Peyer's patch (tissue), 4 donors: ENCODE measurements around the gene BICC1. TPM values are rescaled to one million over a fixed set of nuclear protein-coding genes. Genes with fewer than 3 reads are reported as not detected.

Experiments
- DNase-seq, 3 donors: peaks; one replicate each; pipeline ENCODE4 v3.0.0-alpha.2; 2017 to 2019
- H3K27ac ChIP-seq, 4 donors: fragments of 200-600 bp; sonication (generic); one replicate each; pipeline ENCODE4 v1.5.1; 2016 to 2019
- H3K27me3 ChIP-seq, 2 donors: fragments of 200-600 bp; sonication (generic); one replicate each; pipeline ENCODE4 v1.5.1; 2019
- H3K36me3 ChIP-seq, 3 donors: fragments of 200-600 bp; sonication (generic); one replicate each; pipeline ENCODE4 v1.5.1; 2016 to 2019
- H3K4me1 ChIP-seq, 4 donors: fragments of 200-600 bp; sonication (generic); one replicate each; pipeline ENCODE4 v1.5.1; 2016 to 2019
- H3K4me3 ChIP-seq, 4 donors: fragments of 200-600 bp; sonication (generic); 1 replicate in 3 of 4; 2 replicates in 1 of 4; pipeline ENCODE4 v1.5.1; 2016 to 2019; ENCODE audit warnings: mild to moderate bottlenecking in 1 of 4
- H3K9me3 ChIP-seq, 4 donors: fragments of 200-600 bp; sonication (generic); one replicate each; pipeline ENCODE4 v1.5.1; 2016 to 2019; ENCODE audit warnings: mild to moderate bottlenecking in 1 of 4
- CTCF ChIP-seq, 6 experiments: fragments of 450-650 bp in 4 of 6; fragments of 200-600 bp in 2 of 6; sonication (generic) in 1 of 6; IDR thresholded peaks; one replicate each; pipeline ENCODE4 v1.5.1; 2017 to 2019; ENCODE audit warnings: antibody characterized with exemption in 6 of 6, mild to moderate bottlenecking in 3 of 6, moderate library complexity in 1 of 6
- POLR2A ChIP-seq, 2 donors: fragments of 450-650 bp; IDR thresholded peaks; one replicate each; pipeline ENCODE4 v1.5.1; 2017; ENCODE audit warnings: antibody characterized with exemption in 2 of 2, mild to moderate bottlenecking in 2 of 2, moderate library complexity in 2 of 2
- total RNA-seq, 4 donors: library from RNA; depleted of rRNA; stranded (reverse); fragments of >200 nt; gene quantifications; one replicate each; pipeline ENCODE4 v1.1.0, GENCODE V29; 2016

The BICC1 gene
- total RNA-seq, 4 donors from 2014 or later, result 1.1 to 19.0 (median 2.6) TPM

- Histone ChIP-seq H3K9me3 (no peaks in the 10 kb centered on the region), H3K4me3 (no peak overlapping the region), H3K4me1 (no peaks in the 10 kb centered on the region), H3K27ac (no peak overlapping the region), H3K36me3 (no peaks in the 10 kb centered on the region), H3K27me3 (no peaks in the 10 kb centered on the region)
- no peak for DNase-seq
- TF ChIP-seq CTCF (IDR thresholded peaks at IDR 0.05) (no peak), POLR2A (IDR thresholded peaks at IDR 0.05) (no peak)
These were observed 22.6 kb downstream of the BICC1 start for GRCh38 chr10:58535311-58535710.

- TF ChIP-seq POLR2A (IDR thresholded peaks at IDR 0.05) (no peak), CTCF (IDR thresholded peaks at IDR 0.05) (no peak)
- Histone ChIP-seq H3K9me3 (no peaks in the 10 kb centered on the region), H3K27ac (no peak overlapping the region), H3K4me3 (no peak overlapping the region), H3K36me3 (no peaks in the 10 kb centered on the region), H3K4me1 (no peaks in the 10 kb centered on the region), H3K27me3 (no peaks in the 10 kb centered on the region)
- DNase-seq, result no peak
These were observed 30.5 kb downstream of the BICC1 start for GRCh38 chr10:58543141-58543540.

GRCh38 chr10:58544135-58544534 is 31.5 kb downstream of the BICC1 start:
- Histone ChIP-seq H3K27ac (no peak overlapping the region), H3K9me3 (no peaks in the 10 kb centered on the region), H3K4me3 (no peak overlapping the region)

GRCh38 chr10:58545427-58545826 is 32.8 kb downstream of the BICC1 start:
- H3K36me3 ChIP-seq, result no peaks in the 10 kb centered on the region
- no peaks in the 10 kb centered on the region for H3K9me3 ChIP-seq
- no peak for DNase-seq
- no peaks in the 10 kb centered on the region for H3K4me1 ChIP-seq
- TF ChIP-seq POLR2A (IDR thresholded peaks at IDR 0.05) (no peak), CTCF (IDR thresholded peaks at IDR 0.05) (no peak)
- H3K27me3 ChIP-seq, result no peaks in the 10 kb centered on the region
- no peak overlapping the region for H3K27ac ChIP-seq
- H3K4me3 ChIP-seq, result no peak overlapping the region

More at GRCh38 chr10:58544135-58544534, 31.5 kb downstream of the BICC1 start:
- no peaks in the 10 kb centered on the region for H3K4me1 ChIP-seq
- DNase-seq, result no peak
- TF ChIP-seq CTCF (IDR thresholded peaks at IDR 0.05) (no peak), POLR2A (IDR thresholded peaks at IDR 0.05) (no peak)
- H3K36me3 ChIP-seq, result no peaks in the 10 kb centered on the region
- H3K27me3 ChIP-seq, result no peaks in the 10 kb centered on the region

GRCh38 chr10:58546137-58546536 is 33.5 kb downstream of the BICC1 start:
- no peak overlapping the region for H3K4me3 ChIP-seq
- no peaks in the 10 kb centered on the region for H3K27me3 ChIP-seq
- TF ChIP-seq CTCF (IDR thresholded peaks at IDR 0.05) (no peak), POLR2A (IDR thresholded peaks at IDR 0.05) (no peak)
- H3K4me1 ChIP-seq, result no peaks in the 10 kb centered on the region
- no peaks in the 10 kb centered on the region for H3K36me3 ChIP-seq
- no peaks in the 10 kb centered on the region for H3K9me3 ChIP-seq
- no peak overlapping the region for H3K27ac ChIP-seq
- DNase-seq, result no peak
